Measurements from ENCODE around the gene ENTPD8. TPM values are rescaled to one million over a fixed set of nuclear protein-coding genes. Genes with fewer than 3 reads are reported as not detected.

The ENTPD8 gene
- total and polyA plus RNA-seq, 2 of the 13 experiments (the other 11 are each of a cell fraction or from before 2014, with no cell fraction given), result 0.26 to 0.44 TPM

GRCh38 chr9:137416006-137416562 lies 25.1 kb downstream of the ENTPD8 start (continued):
- TF ChIP-seq ZNF318 (CRISPR knock-in tag; IDR thresholded peaks at IDR 0.05), result no peak
- TF ChIP-seq ZBTB10 (CRISPR knock-in tag; IDR thresholded peaks at IDR 0.05; ENCODE audit: borderline replicate concordance), result no peak
- TF ChIP-seq THAP11 (CRISPR knock-in tag; IDR thresholded peaks at IDR 0.05), result no peak
- TF ChIP-seq ZSCAN20 (CRISPR knock-in tag; IDR thresholded peaks at IDR 0.05; ENCODE audit: borderline replicate concordance), result no peak
- no peak for TF ChIP-seq NPAS2 (CRISPR knock-in tag; IDR thresholded peaks at IDR 0.05; ENCODE audit: borderline replicate concordance)
